K562 (cell line): ENCODE data around the gene BBC3. TPM values are rescaled to one million over a fixed set of nuclear protein-coding genes. Genes with fewer than 3 reads are reported as not detected.

Source experiments
- BCLAF1 ChIP-seq, 2 experiments: fragments of 450-650 bp in 1 of 2; IDR thresholded peaks; 2 replicates each; pipeline ENCODE4 v1.6.1; 2011 to 2017; ENCODE audit warnings: low read depth in 2 of 2, antibody characterized with exemption in 1 of 2, borderline replicate concordance in 1 of 2, low read length in 1 of 2, mild to moderate bottlenecking in 1 of 2, mixed read lengths in 1 of 2; ENCODE audit not compliant: control insufficient read depth in 1 of 2
- CBFA2T2 ChIP-seq: fragments of 450-650 bp; conservative IDR thresholded peaks from 2 replicates; pipeline ENCODE4 v1.6.1; 2017; ENCODE audit warnings: mild to moderate bottlenecking
- EHMT2 ChIP-seq: fragments of 450-650 bp; IDR thresholded peaks from 2 replicates; pipeline ENCODE4 v1.6.1; 2018; ENCODE audit warnings: antibody characterized with exemption
- ETV6 ChIP-seq, 3 experiments: fragments of 150-350 bp in 1 of 3; sonication (generic) in 1 of 3; formaldehyde crosslinking in 1 of 3; IDR thresholded peaks; 2 replicates each; pipeline versions ENCODE4 v1.6.1 to v1.8.0; 2014 to 2022; ENCODE audit warnings: borderline replicate concordance in 2 of 3, low read depth in 2 of 3, antibody characterized with exemption in 1 of 3, low read length in 1 of 3, mild to moderate bottlenecking in 1 of 3, missing genetic modification reagents in 1 of 3
- HDAC2 ChIP-seq: fragments of 450-650 bp; IDR thresholded peaks from 2 replicates; pipeline ENCODE4 v1.6.1; 2016; ENCODE audit warnings: mild to moderate bottlenecking
- HLTF ChIP-seq: fragments of 450-650 bp; IDR thresholded peaks from 2 replicates; pipeline ENCODE4 v1.6.1; 2016
- HOMEZ ChIP-seq: fragments of 250-450 bp; sonication (Bioruptor Pico); IDR thresholded peaks from 2 replicates; pipeline ENCODE4 v1.4.0; 2020; ENCODE audit warnings: mild to moderate bottlenecking, moderate library complexity
- KAT8 ChIP-seq: fragments of 450-650 bp; IDR thresholded peaks from 2 replicates; pipeline ENCODE4 v1.6.1; 2016; ENCODE audit warnings: low read depth, mild to moderate bottlenecking
- MBD1 ChIP-seq: fragments of 250-450 bp; sonication (Bioruptor Pico); IDR thresholded peaks from 2 replicates; pipeline ENCODE4 v1.8.0; 2022; ENCODE audit warnings: inconsistent platforms
- OTX1 ChIP-seq: fragments of 450-650 bp; formaldehyde crosslinking; IDR thresholded peaks from 2 replicates; pipeline ENCODE4 v1.4.0; 2022; ENCODE audit warnings: mild to moderate bottlenecking
- PTTG1 ChIP-seq: fragments of 450-650 bp; IDR thresholded peaks from 2 replicates; pipeline ENCODE4 v1.6.1; 2016; ENCODE audit warnings: low read depth, mild to moderate bottlenecking, missing genetic modification characterization, missing compliant biosample characterization
- RBM17 ChIP-seq: fragments of 200-400 bp; formaldehyde crosslinking; IDR thresholded peaks from 2 replicates; pipeline ENCODE4 v1.6.1; 2017; ENCODE audit warnings: low read depth, mild to moderate bottlenecking, low read length, borderline replicate concordance
- SIRT6 ChIP-seq: IDR thresholded peaks from one replicate; pipeline ENCODE4 v1.6.1; 2012; ENCODE audit warnings: low read depth, mild to moderate bottlenecking, control low read depth, inconsistent platforms, low read length, moderate library complexity
- ZC3H11A ChIP-seq: IDR thresholded peaks from 2 replicates; pipeline ENCODE4 v1.6.1; 2012; ENCODE audit warnings: low read depth, low read length, improper control_type of control experiment
- ZNF124 ChIP-seq: sonication (generic); formaldehyde crosslinking; IDR thresholded peaks from 2 replicates; pipeline ENCODE4 v1.8.1; 2022; ENCODE audit warnings: missing genetic modification reagents
- ZNF197 ChIP-seq: fragments of 200-800 bp; sonication (Bioruptor generic); IDR thresholded peaks from 2 replicates; pipeline ENCODE4 v1.6.1; 2016; ENCODE audit warnings: low read depth, missing genetic modification characterization, missing compliant biosample characterization
- ZNF324 ChIP-seq: fragments of 250-450 bp; sonication (Bioruptor Pico); IDR thresholded peaks from 2 replicates; pipeline ENCODE4 v1.4.0; 2020; ENCODE audit warnings: mild to moderate bottlenecking
- ZNF449 ChIP-seq: fragments of 250-450 bp; sonication (Bioruptor Pico); IDR thresholded peaks from 2 replicates; pipeline ENCODE4 v1.8.0; 2022; ENCODE audit warnings: moderate library complexity, mild to moderate bottlenecking, inconsistent platforms
- ZNF589 ChIP-seq: fragments of 200-800 bp; sonication (Bioruptor generic); IDR thresholded peaks from 2 replicates; pipeline ENCODE4 v1.6.1; 2016; ENCODE audit warnings: low read depth, missing genetic modification characterization, missing compliant biosample characterization
- ZNF644 ChIP-seq: fragments of 200-800 bp; sonication (Bioruptor generic); IDR thresholded peaks from 2 replicates; pipeline ENCODE4 v1.6.1; 2016; ENCODE audit warnings: low read depth, missing genetic modification characterization, missing compliant biosample characterization
- ZNF77 ChIP-seq: fragments of 250-450 bp; sonication (Bioruptor Pico); IDR thresholded peaks from 2 replicates; pipeline ENCODE4 v1.5.0; 2020
- polyA plus RNA-seq, 8 experiments: library from polyadenylated mRNA; depleted of rRNA in 4 of 8; stranded (reverse) in 5 of 8; unstranded in 3 of 8; fragments of >200 nt; fragmentation: Nextera tagmentation in 2 of 8; fragmentation: Illumina TruSeq in 1 of 8; extraction: Ambion mirVana in 2 of 8; extraction: Trizol in 1 of 8; gene quantifications; 2 replicates each; pipeline versions ENCODE4 v1.2.1 to v1.2.3, GENCODE V29; 2011 to 2014; ENCODE audit warnings: inconsistent platforms in 1 of 8, missing spikeins in 1 of 8
- total RNA-seq, 7 experiments: library from RNA; depleted of rRNA in 6 of 7; stranded (reverse); fragments of >200 nt in 6 of 7; fragmentation: Illumina TruSeq in 2 of 7; extraction: Trizol in 2 of 7; gene quantifications; 2 replicates each; pipeline versions ENCODE4 v1.2.1 to v1.2.3, GENCODE V29; 2011 to 2021; ENCODE audit warnings: low replicate concordance in 1 of 7

The BBC3 gene
- total and polyA plus RNA-seq, 9 of the 15 experiments (the other 6 are each of a cell fraction or from before 2014, with no cell fraction given), result 0.15 to 30.7 (median 4.8) TPM

- no peak for TF ChIP-seq HOMEZ (CRISPR knock-in tag)
- no peak for TF ChIP-seq MBD1 (CRISPR knock-in tag)
- TF ChIP-seq ZNF449 (CRISPR knock-in tag), result no peak
- no peak for TF ChIP-seq EHMT2
- no peak for TF ChIP-seq RBM17
- no peak for TF ChIP-seq PTTG1 (tag)
- no peak for TF ChIP-seq OTX1
- no peak for TF ChIP-seq ZC3H11A
- TF ChIP-seq HDAC2, result no peak; the same call in 1 of the 2 replicates
- TF ChIP-seq ZNF324 (CRISPR knock-in tag), result no peak
- no peak for TF ChIP-seq ZNF589 (CRISPR knock-in tag)
- TF ChIP-seq ZNF77, result no peak
- TF ChIP-seq CBFA2T2, result no peak
- TF ChIP-seq ZNF124, result no peak
- no peak for TF ChIP-seq ETV6 (IDR thresholded peaks at IDR 0.05; ENCODE audit: borderline replicate concordance in 1 of 2, low read depth in 2 of 2, low read length in 1 of 2)
- TF ChIP-seq ETV6 (CRISPR knock-in tag; IDR thresholded peaks at IDR 0.05; ENCODE audit: borderline replicate concordance), result no peak
- TF ChIP-seq HLTF, result no peak
- no peak for TF ChIP-seq KAT8
- TF ChIP-seq ZNF644 (tag), result no peak
- no peak for TF ChIP-seq BCLAF1 (IDR thresholded peaks at IDR 0.05; ENCODE audit: borderline replicate concordance in 1 of 2, control insufficient read depth in 1 of 2, low read depth in 2 of 2, low read length in 1 of 2)
- TF ChIP-seq ZNF197 (CRISPR knock-in tag), result no peak
- TF ChIP-seq SIRT6, result no peak
Measured at GRCh38 chr19:47228168-47228936, 2.6 kb downstream of the BBC3 start (continued).
